Ascending aorta (tissue), 2 donors: ENCODE results near the gene KHDC3L. TPM values are rescaled to one million over a fixed set of nuclear protein-coding genes. Genes with fewer than 3 reads are reported as not detected.

Experiments used
- DNase-seq, 2 donors: peaks; one replicate each; pipeline ENCODE4 v3.0.0-alpha.2; 2019; ENCODE audit warnings: low spot score in 2 of 2
- H3K27ac ChIP-seq, 2 donors: fragments of 200-600 bp; sonication (generic); one replicate each; pipeline ENCODE4 v1.5.1; 2016 to 2017; ENCODE audit warnings: mild to moderate bottlenecking in 1 of 2
- H3K27me3 ChIP-seq: fragments of 200-600 bp; sonication (generic); one replicate; pipeline ENCODE4 v1.5.1; 2017
- H3K36me3 ChIP-seq, 2 donors: fragments of 200-600 bp; sonication (generic); one replicate each; pipeline ENCODE4 v1.5.1; 2016
- H3K4me1 ChIP-seq, 2 donors: fragments of 200-600 bp; sonication (generic); one replicate each; pipeline ENCODE4 v1.5.1; 2016 to 2017; ENCODE audit warnings: mild to moderate bottlenecking in 1 of 2
- H3K4me3 ChIP-seq, 2 donors: fragments of 200-600 bp; sonication (generic); one replicate each; pipeline ENCODE4 v1.5.1; 2016 to 2017; ENCODE audit warnings: mild to moderate bottlenecking in 1 of 2
- H3K9me3 ChIP-seq, 2 donors: fragments of 200-600 bp; sonication (generic); one replicate each; pipeline ENCODE4 v1.5.1; 2016
- intact Hi-C: fragments of 100-400 bp; cut with DNase I; formaldehyde crosslinking; loops from one replicate; pipeline ENCODE4 v1.15.1; 2023
- total RNA-seq: library from RNA; depleted of rRNA; stranded (reverse); fragments of >200 nt; gene quantifications from one replicate; pipeline ENCODE4 v1.1.0, GENCODE V29; 2016
- TF ChIP-seq, protein P1 (sequence below), 3 experiments: fragments of 200-600 bp in 2 of 3; fragments of 450-650 bp in 1 of 3; sonication (generic) in 2 of 3; IDR thresholded peaks; one replicate each; pipeline ENCODE4 v1.5.1; 2016 to 2019; ENCODE audit warnings: antibody characterized with exemption in 3 of 3, mild to moderate bottlenecking in 1 of 3, moderate library complexity in 1 of 3

Gene KHDC3L
- total RNA-seq, 1 donor from 2014 or later, result not detected

DNA sequence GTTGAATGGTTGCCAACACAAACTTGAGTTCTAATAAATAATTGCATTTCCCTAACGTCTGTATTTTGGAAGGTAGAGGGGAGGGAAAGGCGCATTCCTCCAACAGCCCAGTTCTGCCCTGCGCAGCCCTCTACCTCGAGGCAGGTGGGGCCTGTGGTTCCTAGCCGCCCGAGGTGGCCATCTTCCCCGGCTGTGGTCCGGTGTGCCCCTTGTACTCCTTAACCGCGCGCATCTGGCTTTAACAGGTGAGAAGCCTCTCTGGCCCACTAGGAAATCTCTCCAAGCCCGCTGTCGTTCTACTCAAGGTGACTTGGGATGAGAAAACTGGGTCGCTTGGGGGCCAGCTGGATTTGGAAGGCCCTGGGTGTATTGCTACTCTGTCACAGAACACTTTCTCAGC, 1.7 kb downstream of the KHDC3L start:
- H3K9me3 ChIP-seq, result no peaks in the 10 kb centered on the region
- H3K4me1 ChIP-seq, result no peaks in the 10 kb centered on the region
- intact Hi-C loops, result no loop called here
- H3K27ac ChIP-seq, result no peak overlapping the region
- no peaks in the 10 kb centered on the region for H3K27me3 ChIP-seq
- TF ChIP-seq, protein P1, sequence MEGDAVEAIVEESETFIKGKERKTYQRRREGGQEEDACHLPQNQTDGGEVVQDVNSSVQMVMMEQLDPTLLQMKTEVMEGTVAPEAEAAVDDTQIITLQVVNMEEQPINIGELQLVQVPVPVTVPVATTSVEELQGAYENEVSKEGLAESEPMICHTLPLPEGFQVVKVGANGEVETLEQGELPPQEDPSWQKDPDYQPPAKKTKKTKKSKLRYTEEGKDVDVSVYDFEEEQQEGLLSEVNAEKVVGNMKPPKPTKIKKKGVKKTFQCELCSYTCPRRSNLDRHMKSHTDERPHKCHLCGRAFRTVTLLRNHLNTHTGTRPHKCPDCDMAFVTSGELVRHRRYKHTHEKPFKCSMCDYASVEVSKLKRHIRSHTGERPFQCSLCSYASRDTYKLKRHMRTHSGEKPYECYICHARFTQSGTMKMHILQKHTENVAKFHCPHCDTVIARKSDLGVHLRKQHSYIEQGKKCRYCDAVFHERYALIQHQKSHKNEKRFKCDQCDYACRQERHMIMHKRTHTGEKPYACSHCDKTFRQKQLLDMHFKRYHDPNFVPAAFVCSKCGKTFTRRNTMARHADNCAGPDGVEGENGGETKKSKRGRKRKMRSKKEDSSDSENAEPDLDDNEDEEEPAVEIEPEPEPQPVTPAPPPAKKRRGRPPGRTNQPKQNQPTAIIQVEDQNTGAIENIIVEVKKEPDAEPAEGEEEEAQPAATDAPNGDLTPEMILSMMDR (IDR thresholded peaks at IDR 0.05), result no peak
- DNase-seq, result no peak
- H3K4me3 ChIP-seq, result no peak overlapping the region
- no peaks in the 10 kb centered on the region for H3K36me3 ChIP-seq

DNA sequence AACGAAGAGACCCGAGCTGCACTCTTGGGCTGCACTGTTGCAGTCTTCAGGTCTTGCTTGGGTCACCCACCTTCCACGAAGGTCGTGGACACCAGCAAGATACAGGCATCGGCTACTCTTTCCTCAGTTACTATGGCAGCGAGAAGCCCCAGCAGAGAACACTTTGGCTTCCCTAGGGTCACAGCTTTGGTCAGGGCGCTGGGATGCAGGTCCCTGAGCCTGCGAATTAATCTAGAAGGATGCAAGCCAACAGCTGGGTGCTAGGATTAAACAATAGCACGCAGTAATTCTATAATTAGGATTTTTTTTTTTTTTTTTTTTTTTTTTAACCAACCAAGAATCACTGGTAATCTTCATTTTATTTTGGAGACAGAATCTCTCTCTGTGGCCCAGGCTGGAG, 2.1 kb downstream of the KHDC3L start:
- intact Hi-C loops, result no loop called here
- H3K4me3 ChIP-seq, result no peak overlapping the region
- DNase-seq, result no peak
- no peaks in the 10 kb centered on the region for H3K4me1 ChIP-seq
- H3K27me3 ChIP-seq, result no peaks in the 10 kb centered on the region
- no peak overlapping the region for H3K27ac ChIP-seq
- H3K9me3 ChIP-seq, result no peaks in the 10 kb centered on the region
- no peaks in the 10 kb centered on the region for H3K36me3 ChIP-seq
- TF ChIP-seq, protein P1 (IDR thresholded peaks at IDR 0.05), result no peak

DNA sequence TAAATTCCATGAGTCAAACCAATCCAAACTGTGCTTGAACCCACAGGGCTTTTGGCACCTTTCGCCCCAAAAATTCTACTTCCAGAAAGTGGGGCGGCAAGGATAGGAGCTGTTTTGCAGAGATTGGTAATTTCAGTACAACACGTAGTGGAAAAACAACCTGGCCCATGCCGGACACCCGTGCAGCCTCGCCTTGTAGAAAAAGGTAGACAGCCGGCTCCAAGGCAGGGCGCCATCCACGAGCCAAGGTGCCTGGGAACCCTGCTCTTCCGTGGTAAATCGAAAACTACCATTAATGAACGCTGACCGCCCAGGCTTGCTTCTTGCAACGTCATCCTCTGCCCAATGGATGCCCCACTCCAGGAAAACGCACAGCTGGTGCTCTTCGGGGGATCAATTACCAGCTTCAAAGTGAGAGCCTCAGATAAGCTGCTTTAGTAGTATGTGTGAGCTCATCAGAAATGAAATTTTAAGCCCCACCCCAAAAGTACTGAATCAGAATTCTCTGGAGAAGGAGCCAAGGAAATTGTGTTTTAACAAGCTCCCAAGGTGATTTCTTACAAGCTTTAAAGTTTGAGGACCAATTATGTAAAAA, 5.4 kb downstream of the KHDC3L start:
- Histone ChIP-seq H3K4me1 (no peaks in the 10 kb centered on the region), H3K36me3 (no peaks in the 10 kb centered on the region), H3K27ac (no peak overlapping the region), H3K9me3 (peaks cover 3 to 9% of the 10 kb centered on the region in 2 donors), H3K27me3 (no peaks in the 10 kb centered on the region), H3K4me3 (no peak overlapping the region)
- TF ChIP-seq, protein P1 (IDR thresholded peaks at IDR 0.05), result no peak
- intact Hi-C loops, result no loop called here
- DNase-seq, result no peak

DNA sequence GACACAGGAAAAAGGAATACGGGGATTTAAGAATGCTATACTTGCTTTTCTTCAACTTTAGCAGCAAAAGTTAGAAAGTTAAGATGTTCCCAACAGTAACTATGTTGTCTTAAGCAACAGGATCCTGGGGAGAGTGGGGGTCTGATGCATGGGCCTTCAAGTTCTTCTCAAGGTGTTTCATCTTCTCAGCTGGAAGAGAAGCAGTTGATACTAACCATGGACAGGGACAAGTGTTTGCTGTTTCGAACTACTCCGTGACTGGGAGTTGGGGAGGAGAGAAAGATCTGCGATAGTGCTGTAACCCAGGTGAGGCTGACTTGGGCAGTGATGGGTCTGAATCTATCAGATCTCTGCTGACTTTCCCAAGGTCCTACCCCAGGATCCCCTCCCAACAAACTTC, 6.2 kb downstream of the KHDC3L start:
- no peaks in the 10 kb centered on the region for H3K36me3 ChIP-seq
- no peak overlapping the region for H3K27ac ChIP-seq
- DNase-seq, result no peak
- no peaks in the 10 kb centered on the region for H3K27me3 ChIP-seq
- H3K4me1 ChIP-seq, result no peaks in the 10 kb centered on the region
- H3K9me3 ChIP-seq, result peaks cover 3 to 9% of the 10 kb centered on the region in 2 donors
- intact Hi-C loops, result no loop called here
- TF ChIP-seq, protein P1 (IDR thresholded peaks at IDR 0.05), result no peak
- H3K4me3 ChIP-seq, result no peak overlapping the region

DNA sequence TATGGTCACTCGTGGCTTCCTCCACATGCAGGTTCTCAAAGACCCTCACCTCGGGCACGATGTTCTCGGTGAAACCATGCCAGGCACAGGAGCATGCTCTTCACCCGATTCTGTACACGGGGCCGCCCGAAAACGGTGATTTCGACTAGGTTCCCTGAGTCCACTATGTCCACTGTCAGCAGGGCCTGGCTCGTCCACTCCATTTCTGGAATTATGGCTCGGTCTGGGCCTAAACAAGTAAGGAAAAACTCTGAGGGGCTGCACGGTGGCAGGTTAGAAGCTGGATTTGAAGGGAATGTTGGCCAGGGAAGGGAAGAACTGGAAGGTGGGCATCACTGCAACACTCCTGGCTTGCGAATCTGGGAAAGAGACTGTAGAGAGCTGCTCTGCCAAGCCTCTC, 6.7 kb downstream of the KHDC3L start:
- H3K4me1 ChIP-seq, result no peaks in the 10 kb centered on the region
- DNase-seq, result no peak
- H3K4me3 ChIP-seq, result no peak overlapping the region
- no peaks in the 10 kb centered on the region for H3K27me3 ChIP-seq
- H3K27ac ChIP-seq, result no peak overlapping the region
- H3K36me3 ChIP-seq, result no peaks in the 10 kb centered on the region
- TF ChIP-seq, protein P1 (IDR thresholded peaks at IDR 0.05), result no peak
- intact Hi-C loops, result no loop called here
- H3K9me3 ChIP-seq, result peaks cover 3 to 9% of the 10 kb centered on the region in 2 donors

GRCh38 chr6:73369563-73369962, 7.1 kb downstream of the KHDC3L start, which contains the start of gene OOEP:
OOEP (minus strand) TSS chr6:73369897; CDS start chr6:73369792, 105 bp downstream.
- Histone ChIP-seq H3K36me3 (no peaks in the 10 kb centered on the region), H3K4me1 (no peaks in the 10 kb centered on the region), H3K4me3 (no peak within 1 kb of the TSS), H3K27ac (no peak within 1 kb of the TSS), H3K9me3 (peaks cover 3 to 9% of the 10 kb centered on the region in 2 donors), H3K27me3 (no peaks in the 10 kb centered on the region)
- no peak for DNase-seq
- intact Hi-C loops, result no loop called here
- TF ChIP-seq, protein P1 (IDR thresholded peaks at IDR 0.05), result no peak
